GM12801 (cell line): ENCODE measurements around the gene TMEM126B.

Experiments used
- TF ChIP-seq, protein P1 (sequence below): IDR thresholded peaks from one replicate; pipeline ENCODE4 v1.5.1; 2011; ENCODE audit warnings: control low read depth; ENCODE audit not compliant: insufficient read length; ENCODE audit errors: extremely low read depth

Gene TMEM126B

DNA sequence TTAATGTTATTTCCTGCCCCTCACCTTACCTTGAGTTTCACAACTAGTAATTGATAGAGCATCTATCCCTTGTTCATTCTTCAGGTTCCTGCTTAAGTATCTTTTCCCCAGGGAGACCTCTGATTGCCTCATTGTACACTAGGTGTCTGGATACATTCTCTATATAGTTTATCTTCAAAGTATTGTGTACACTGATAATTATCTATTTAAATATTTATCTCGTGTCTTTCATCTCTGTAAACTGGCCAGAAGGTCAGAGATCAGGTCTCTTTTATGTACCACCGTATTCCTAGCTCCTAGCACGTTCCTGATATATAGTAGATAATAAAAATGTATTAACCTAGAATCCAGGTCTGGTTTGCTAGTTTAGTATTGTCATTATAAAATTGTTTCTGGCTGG lies 6.4 kb downstream of the TMEM126B start:
- TF ChIP-seq, protein P1, sequence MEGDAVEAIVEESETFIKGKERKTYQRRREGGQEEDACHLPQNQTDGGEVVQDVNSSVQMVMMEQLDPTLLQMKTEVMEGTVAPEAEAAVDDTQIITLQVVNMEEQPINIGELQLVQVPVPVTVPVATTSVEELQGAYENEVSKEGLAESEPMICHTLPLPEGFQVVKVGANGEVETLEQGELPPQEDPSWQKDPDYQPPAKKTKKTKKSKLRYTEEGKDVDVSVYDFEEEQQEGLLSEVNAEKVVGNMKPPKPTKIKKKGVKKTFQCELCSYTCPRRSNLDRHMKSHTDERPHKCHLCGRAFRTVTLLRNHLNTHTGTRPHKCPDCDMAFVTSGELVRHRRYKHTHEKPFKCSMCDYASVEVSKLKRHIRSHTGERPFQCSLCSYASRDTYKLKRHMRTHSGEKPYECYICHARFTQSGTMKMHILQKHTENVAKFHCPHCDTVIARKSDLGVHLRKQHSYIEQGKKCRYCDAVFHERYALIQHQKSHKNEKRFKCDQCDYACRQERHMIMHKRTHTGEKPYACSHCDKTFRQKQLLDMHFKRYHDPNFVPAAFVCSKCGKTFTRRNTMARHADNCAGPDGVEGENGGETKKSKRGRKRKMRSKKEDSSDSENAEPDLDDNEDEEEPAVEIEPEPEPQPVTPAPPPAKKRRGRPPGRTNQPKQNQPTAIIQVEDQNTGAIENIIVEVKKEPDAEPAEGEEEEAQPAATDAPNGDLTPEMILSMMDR, result no peak

- TF ChIP-seq, protein P1, result no peak
These were observed 14.8 kb downstream of the TMEM126B start for GRCh38 chr11:85643191-85643614.

- TF ChIP-seq, protein P1, result no peak
These were observed 18.7 kb downstream of the TMEM126B start for GRCh38 chr11:85647078-85647477.

DNA sequence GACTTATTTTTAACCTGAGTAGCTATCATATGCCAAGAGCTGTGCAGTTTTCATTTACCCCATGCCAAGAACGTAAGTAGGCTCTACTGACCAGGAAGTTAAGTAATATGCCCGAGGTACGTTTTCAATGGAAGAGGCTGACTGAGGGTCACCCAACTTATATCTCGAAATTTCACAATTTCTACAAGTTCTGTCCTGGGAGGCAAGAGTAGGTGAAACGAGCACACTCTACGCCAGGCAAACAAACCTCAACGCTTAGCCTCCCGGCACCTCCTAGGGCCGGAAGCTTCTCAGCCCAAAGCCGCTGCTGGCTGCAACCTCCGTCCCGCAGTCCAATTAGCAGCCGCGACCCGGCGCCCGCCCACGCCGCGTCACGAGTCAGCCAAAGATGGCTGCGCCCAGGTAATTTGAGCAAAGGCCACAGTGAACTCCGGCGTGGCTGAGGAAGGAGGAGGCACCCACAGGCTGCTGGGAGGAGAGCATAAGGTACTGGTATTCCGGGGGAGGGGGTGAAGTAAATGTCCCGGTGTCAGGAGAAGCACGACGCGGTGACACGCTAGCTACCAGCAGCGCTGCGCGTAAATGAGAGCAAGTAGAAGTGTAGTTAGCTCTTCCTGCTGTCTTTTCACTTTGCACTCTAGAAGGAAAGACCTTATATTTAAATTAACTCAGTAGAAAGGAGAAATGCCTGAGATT lies 19.4 kb downstream of the TMEM126B start, which contains the start of gene TMEM126A:
TSS of gene TMEM126A (plus strand) at position 364 of the 696 bp plus-strand sequence. CDS start 2,289 bp downstream, outside the sequence.
- TF ChIP-seq, protein P1, result no peak

GRCh38 chr11:85651118-85651517 lies 22.7 kb downstream of the TMEM126B start:
- TF ChIP-seq, protein P1, result no peak

GRCh38 chr11:85652786-85653447 lies 24.5 kb downstream of the TMEM126B start:
- TF ChIP-seq, protein P1, result no peak

DNA sequence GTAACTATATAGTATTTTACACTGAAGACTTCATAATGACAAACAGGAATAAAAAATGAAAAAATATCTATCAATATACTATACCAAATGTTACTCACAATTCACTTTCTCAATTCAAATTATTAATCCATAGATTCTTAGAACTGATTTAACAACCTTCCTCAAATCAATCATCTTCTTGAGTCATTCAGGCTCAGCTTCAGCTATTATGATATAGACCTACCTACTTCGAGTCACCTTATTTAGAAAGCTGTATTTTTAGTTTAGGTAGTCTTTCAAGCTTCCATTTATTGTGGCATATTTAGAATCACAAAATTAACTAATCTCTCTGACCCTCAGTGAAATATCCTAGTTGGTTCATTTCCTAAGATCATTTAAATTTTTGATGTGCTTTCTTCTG lies 28.4 kb downstream of the TMEM126B start:
- TF ChIP-seq, protein P1, result no peak
